WERI-Rb-1 (cell line): Measurements from ENCODE around the gene C6orf15.

ENCODE experiments used
- DNase-seq: peaks from one replicate; pipeline ENCODE4 v3.0.0-alpha.2; 2020
- H3K27ac ChIP-seq: fragments of 250-450 bp; sonication (Bioruptor Pico); 2 replicates; pipeline ENCODE4 v1.5.1; 2020; ENCODE audit warnings: mild to moderate bottlenecking, moderate library complexity
- H3K27me3 ChIP-seq: fragments of 250-450 bp; sonication (Bioruptor Pico); 2 replicates; pipeline ENCODE4 v1.5.1; 2021; ENCODE audit warnings: mild to moderate bottlenecking, low read depth, moderate library complexity; ENCODE audit not compliant: insufficient read depth, severe bottlenecking
- H3K36me3 ChIP-seq: fragments of 250-450 bp; sonication (Bioruptor Pico); 2 replicates; pipeline ENCODE4 v1.5.1; 2020; ENCODE audit warnings: mild to moderate bottlenecking, moderate library complexity
- H3K4me3 ChIP-seq: 2 replicates; pipeline ENCODE4 v1.5.1; 2011; ENCODE audit warnings: low read depth, mild to moderate bottlenecking, control low read depth, low read length
- H3K9me3 ChIP-seq: fragments of 250-450 bp; sonication (Bioruptor Pico); 2 replicates; pipeline ENCODE4 v1.5.1; 2021; ENCODE audit warnings: mild to moderate bottlenecking, moderate library complexity; ENCODE audit not compliant: severe bottlenecking
- CTCF ChIP-seq: IDR thresholded peaks from 2 replicates; pipeline ENCODE4 v1.5.1; 2011; ENCODE audit warnings: low read depth, mild to moderate bottlenecking, control low read depth, inconsistent platforms, low read length

C6orf15 gene

GRCh38 chr6:31120151-31120915 lies 8.0 kb upstream of the C6orf15 start, which contains the start of gene CDSN:
TSS of gene CDSN (minus strand) at chr6:31120446. CDS start at chr6:31120419, 27 bp downstream.
- no peaks in the 10 kb centered on the region for H3K36me3 ChIP-seq
- DNase-seq: no peak
- TF ChIP-seq CTCF: no peak
- no peaks in the 10 kb centered on the region for H3K9me3 ChIP-seq
- no peak within 1 kb of the TSS for H3K4me3 ChIP-seq
- H3K27me3 ChIP-seq: no peaks in the 10 kb centered on the region
- H3K27ac ChIP-seq: no peak within 1 kb of the TSS

- H3K27me3 ChIP-seq: no peaks in the 10 kb centered on the region
These were observed 5.8 kb upstream of the C6orf15 start for GRCh38 chr6:31118178-31118577.

GRCh38 chr6:31116661-31117385 lies 4.4 kb upstream of the C6orf15 start:
- Histone ChIP-seq H3K9me3 (no peaks in the 10 kb centered on the region), H3K4me3 (no peak overlapping the region), H3K27me3 (no peaks in the 10 kb centered on the region), H3K27ac (no peak overlapping the region), H3K36me3 (no peaks in the 10 kb centered on the region)
- no peak for TF ChIP-seq CTCF
- no peak for DNase-seq

More at GRCh38 chr6:31118178-31118577, 5.8 kb upstream of the C6orf15 start:
- Histone ChIP-seq H3K9me3 (no peaks in the 10 kb centered on the region), H3K27ac (no peak overlapping the region), H3K4me3 (no peak overlapping the region), H3K36me3 (no peaks in the 10 kb centered on the region)
- no peak for TF ChIP-seq CTCF
- DNase-seq: no peak

GRCh38 chr6:31115941-31116560 lies 3.7 kb upstream of the C6orf15 start:
- H3K27me3 ChIP-seq: no peaks in the 10 kb centered on the region
- DNase-seq: no peak
- no peaks in the 10 kb centered on the region for H3K36me3 ChIP-seq
- no peak for TF ChIP-seq CTCF
- H3K9me3 ChIP-seq: no peaks in the 10 kb centered on the region
- H3K4me3 ChIP-seq: no peak overlapping the region
- H3K27ac ChIP-seq: no peak overlapping the region

- H3K27ac ChIP-seq: no peak overlapping the region
- no peaks in the 10 kb centered on the region for H3K9me3 ChIP-seq
- no peaks in the 10 kb centered on the region for H3K36me3 ChIP-seq
- H3K4me3 ChIP-seq: no peak overlapping the region
- peak; percentile 71 for TF ChIP-seq CTCF
- no peaks in the 10 kb centered on the region for H3K27me3 ChIP-seq
- DNase-seq: peak; percentile 47
These were observed 2.8 kb upstream of the C6orf15 start for GRCh38 chr6:31114970-31115849.
